SK-MEL-5 (cell line): ENCODE measurements around the gene ABCC2. TPM values are rescaled to one million over a fixed set of nuclear protein-coding genes. Genes with fewer than 3 reads are reported as not detected.
A peak's percentile ranks its signal among the peaks of the same experiment; 100 is the strongest.
"Not testable (repeated sequence)": the region's sequence is repeated elsewhere in the genome, so short reads cannot be mapped to it uniquely, and the experiment has no call there.

Experiments
- DNase-seq: peaks from one replicate; pipeline ENCODE4 v3.0.0-alpha.2; 2016; ENCODE audit warnings: low read depth, low spot score
- in situ Hi-C: cut with HindIII; loops from 2 replicates; pipeline ENCODE4 v1.10.0; 2016; ENCODE audit warnings: low sequenced_read_pairs, high pct_unique_total_duplicates, low pct_unique_long_range_greater_than_20kb
- total RNA-seq: library from RNA; depleted of rRNA; stranded (reverse); fragments of >200 nt; shearing (Covaris generic); gene quantifications from 2 replicates; pipeline ENCODE4 v1.2.3, GENCODE V29; 2014

The ABCC2 gene
- total RNA-seq, 1 experiment from 2014 or later, result 99.4 TPM

GRCh38 chr10:99840859-99841258 lies 58.4 kb downstream of the ABCC2 start:
- DNase-seq, in situ Hi-C loops: not testable (repeated sequence)

GRCh38 chr10:99841746-99842145 lies 59.3 kb downstream of the ABCC2 start:
- no peak for DNase-seq
- in situ Hi-C loops, result no loop called here

GRCh38 chr10:99843310-99843709 lies 60.9 kb downstream of the ABCC2 start:
- DNase-seq, result no peak
- in situ Hi-C loops, result no loop called here

- in situ Hi-C loops, result no loop called here
- DNase-seq, result no peak
Observed at GRCh38 chr10:99844433-99844955, 62.1 kb downstream of the ABCC2 start.

- DNase-seq, result peak; percentile 85
- in situ Hi-C loops, result no loop called here
Observed at GRCh38 chr10:99845837-99846382, 63.5 kb downstream of the ABCC2 start.

- in situ Hi-C loops, result no loop called here
- no peak for DNase-seq
Observed at GRCh38 chr10:99849057-99849456, 66.6 kb downstream of the ABCC2 start.

GRCh38 chr10:99849536-99849935 lies 67.1 kb downstream of the ABCC2 start:
- in situ Hi-C loops, result no loop called here

GRCh38 chr10:99850021-99850766 lies 67.8 kb downstream of the ABCC2 start:
- in situ Hi-C loops, result loop anchor here (10.0 kb wide), 1 partner anchor 45 kb away; no protein-coding TSS in a partner anchor
- no peak for DNase-seq

More at GRCh38 chr10:99849536-99849935, 67.1 kb downstream of the ABCC2 start:
- DNase-seq, result no peak

- DNase-seq, result no peak
- in situ Hi-C loops, result loop anchor here (10.0 kb wide), 1 partner anchor 46 kb away; no protein-coding TSS in a partner anchor
Observed at GRCh38 chr10:99850767-99851340, 68.4 kb downstream of the ABCC2 start.

GRCh38 chr10:99851825-99852224 lies 69.4 kb downstream of the ABCC2 start:
- DNase-seq, result no peak

GRCh38 chr10:99852481-99853213 lies 70.2 kb downstream of the ABCC2 start:
- in situ Hi-C loops, result loop anchor here (10.0 kb wide), 1 partner anchor 48 kb away; no protein-coding TSS in a partner anchor
- no peak for DNase-seq

More at GRCh38 chr10:99851825-99852224, 69.4 kb downstream of the ABCC2 start:
- in situ Hi-C loops, result loop anchor here (10.0 kb wide), 1 partner anchor 47 kb away; no protein-coding TSS in a partner anchor

- DNase-seq, result no peak
Observed at GRCh38 chr10:99853655-99854054, 71.2 kb downstream of the ABCC2 start.

GRCh38 chr10:99854860-99855259 lies 72.4 kb downstream of the ABCC2 start:
- DNase-seq, result peak; percentile 53
- in situ Hi-C loops, result loop anchor here (10.0 kb wide), 1 partner anchor 50 kb away; no protein-coding TSS in a partner anchor

More at GRCh38 chr10:99853655-99854054, 71.2 kb downstream of the ABCC2 start:
- in situ Hi-C loops, result loop anchor here (10.0 kb wide), 1 partner anchor 49 kb away; no protein-coding TSS in a partner anchor

GRCh38 chr10:99855479-99856071 lies 73.1 kb downstream of the ABCC2 start:
- in situ Hi-C loops, result loop anchor here (10.0 kb wide), 1 partner anchor 51 kb away; no protein-coding TSS in a partner anchor

GRCh38 chr10:99858849-99859248 lies 76.4 kb downstream of the ABCC2 start:
- no peak for DNase-seq
- in situ Hi-C loops, result loop anchor here (10.0 kb wide), 1 partner anchor 54 kb away; no protein-coding TSS in a partner anchor

More at GRCh38 chr10:99855479-99856071, 73.1 kb downstream of the ABCC2 start:
- DNase-seq, result no peak

GRCh38 chr10:99859585-99859984 lies 77.1 kb downstream of the ABCC2 start:
- DNase-seq, result peak; percentile 48
- in situ Hi-C loops, result loop anchor here (10.0 kb wide), 1 partner anchor 55 kb away; no protein-coding TSS in a partner anchor

GRCh38 chr10:99860466-99860865 lies 78.0 kb downstream of the ABCC2 start:
- in situ Hi-C loops, result no loop called here
- no peak for DNase-seq
